H1 (cell line): ENCODE measurements around the gene MLN. TPM values are rescaled to one million over a fixed set of nuclear protein-coding genes. Genes with fewer than 3 reads are reported as not detected.

ENCODE experiments used
- CTCF ChIA-PET: fragments of 300-600 bp; sonication (Branson Sonifier 250); formaldehyde crosslinking; loops from one replicate; lab custom pipeline; 2021; ENCODE audit not compliant: partially characterized antibody; lab: Charles Lee
- POLR2A ChIA-PET: fragments of 300-600 bp; sonication (Branson Sonifier 250); formaldehyde crosslinking; loops from one replicate; lab custom pipeline; 2021; ENCODE audit warnings: inconsistent platforms; ENCODE audit not compliant: partially characterized antibody; lab: Charles Lee
- DNase-seq, 2 experiments: peaks; one replicate each; pipeline versions ENCODE4 v3.0.0 to v3.0.0-alpha.2; 2010 to 2022; ENCODE audit warnings: low spot score in 2 of 2, low read depth in 1 of 2, mixed read lengths in 1 of 2
- FAIRE-seq: peaks from 2 replicates; lab custom pipeline; 2011; peaks lifted over from hg19 to GRCh38; lab: Jason Lieb, UNC
- H2AFZ ChIP-seq: 2 replicates; pipeline ENCODE4 v1.8.1; 2012; ENCODE audit warnings: low read length, inconsistent platforms
- H2AK5ac ChIP-seq: 2 replicates; pipeline ENCODE4 v1.6.1; 2013; ENCODE audit warnings: low read depth, low read length
- H2BK120ac ChIP-seq: replicated peaks from 2 replicates; pipeline ENCODE3; 2013; ENCODE audit warnings: low read depth, low read length, inconsistent platforms
- H2BK12ac ChIP-seq: 2 replicates; pipeline ENCODE4 v1.6.1; 2013; ENCODE audit warnings: low read depth, low read length
- H2BK15ac ChIP-seq: 2 replicates; pipeline ENCODE4 v1.6.1; 2013; ENCODE audit warnings: low read length
- H2BK20ac ChIP-seq: 2 replicates; pipeline ENCODE4 v1.6.1; 2013; ENCODE audit warnings: low read length
- H2BK5ac ChIP-seq: 2 replicates; pipeline ENCODE4 v1.6.1; 2013; ENCODE audit warnings: low read depth, low read length
- H3K14ac ChIP-seq: 2 replicates; pipeline ENCODE4 v1.6.1; 2013; ENCODE audit warnings: inconsistent platforms; ENCODE audit not compliant: insufficient read length
- H3K18ac ChIP-seq: 2 replicates; pipeline ENCODE4 v1.6.1; 2013; ENCODE audit warnings: low read length; ENCODE audit errors: extremely low read depth
- H3K23ac ChIP-seq: 2 replicates; pipeline ENCODE4 v1.6.1; 2013; ENCODE audit warnings: inconsistent platforms; ENCODE audit not compliant: insufficient read length
- H3K23me2 ChIP-seq: 2 replicates; pipeline ENCODE4 v1.6.1; 2013; ENCODE audit warnings: low read depth, low read length
- H3K27ac ChIP-seq: 2 replicates; pipeline ENCODE4 v1.6.1; 2011; ENCODE audit warnings: low read depth, low read length, inconsistent platforms
- H3K27me3 ChIP-seq, 4 experiments: replicated peaks in 1 of 4; 1 replicate in 1 of 4; 2 replicates in 3 of 4; pipeline versions ENCODE4 v1.6.1 to v1.8.1; 2011 to 2013; ENCODE audit warnings: low read length in 3 of 4, mild to moderate bottlenecking in 3 of 4, inconsistent platforms in 2 of 4, mixed read lengths in 2 of 4, moderate library complexity in 1 of 4; ENCODE audit not compliant: control insufficient read depth in 3 of 4, insufficient read depth in 3 of 4; ENCODE audit errors: extremely low read depth in 1 of 4
- H3K36me3 ChIP-seq, 4 experiments: 2 replicates each; pipeline versions ENCODE4 v1.6.1 to v1.8.1; 2011 to 2013; ENCODE audit warnings: mild to moderate bottlenecking in 4 of 4, low read length in 3 of 4, moderate library complexity in 2 of 4, control low read depth in 1 of 4, inconsistent platforms in 1 of 4; ENCODE audit not compliant: insufficient read depth in 4 of 4, control insufficient read depth in 2 of 4
- H3K4ac ChIP-seq: replicated peaks from 2 replicates; pipeline ENCODE3; 2013; ENCODE audit warnings: low read length, low read depth, mixed read lengths, inconsistent platforms; ENCODE audit not compliant: insufficient read length
- H3K4me1 ChIP-seq, 4 experiments: replicated peaks in 1 of 4; 1 replicate in 1 of 4; 2 replicates in 3 of 4; pipeline versions ENCODE4 v1.6.1 to v1.8.1; 2011 to 2013; ENCODE audit warnings: low read length in 3 of 4, inconsistent platforms in 2 of 4, mixed read lengths in 1 of 4; ENCODE audit not compliant: insufficient read depth in 4 of 4, control insufficient read depth in 3 of 4
- H3K4me2 ChIP-seq, 2 experiments: 2 replicates each; pipeline versions ENCODE4 v1.6.1 to v1.8.1; 2011 to 2013; ENCODE audit warnings: low read depth in 2 of 2, low read length in 2 of 2, control low read depth in 1 of 2, inconsistent platforms in 1 of 2, mild to moderate bottlenecking in 1 of 2; ENCODE audit not compliant: insufficient read depth in 1 of 2
- H3K4me3 ChIP-seq, 4 experiments: fragments of 200-600, 300-600 bp in 1 of 4; sonication (generic), shearing (Covaris generic), sonication (Bioruptor Twin) in 1 of 4; 2 replicates each; pipeline versions ENCODE4 v1.5.1 to v1.8.1; 2011 to 2016; ENCODE audit warnings: low read length in 4 of 4, low read depth in 3 of 4, control low read depth in 2 of 4, inconsistent platforms in 2 of 4, mild to moderate bottlenecking in 2 of 4, mixed read lengths in 1 of 4, moderate library complexity in 1 of 4; ENCODE audit not compliant: insufficient read depth in 2 of 4; ENCODE audit errors: extremely low read depth in 1 of 4
- H3K56ac ChIP-seq: replicated peaks from 2 replicates; pipeline ENCODE3; 2013; ENCODE audit warnings: low read depth, mild to moderate bottlenecking, mixed read lengths, low read length, inconsistent platforms; ENCODE audit not compliant: insufficient read length
- H3K79me1 ChIP-seq: 2 replicates; pipeline ENCODE4 v1.6.1; 2013; ENCODE audit warnings: low read depth, low read length, control low read depth
- H3K79me2 ChIP-seq, 2 experiments: 2 replicates each; pipeline versions ENCODE4 v1.6.1 to v1.8.1; 2012 to 2013; ENCODE audit warnings: low read length in 2 of 2, mild to moderate bottlenecking in 2 of 2, inconsistent platforms in 1 of 2; ENCODE audit not compliant: insufficient read depth in 2 of 2, control insufficient read depth in 1 of 2
- H3K9ac ChIP-seq, 4 experiments: replicated peaks in 1 of 4; 1 replicate in 1 of 4; 2 replicates in 3 of 4; pipeline versions ENCODE4 v1.6.1 to v1.8.1; 2011 to 2013; ENCODE audit warnings: low read depth in 3 of 4, low read length in 3 of 4, control low read depth in 2 of 4, mild to moderate bottlenecking in 2 of 4, moderate library complexity in 2 of 4, inconsistent platforms in 1 of 4; ENCODE audit errors: extremely low read depth in 1 of 4
- H3K9me3 ChIP-seq, 2 experiments: 2 replicates each; pipeline versions ENCODE4 v1.6.1 to v1.8.1; 2012 to 2013; ENCODE audit warnings: mild to moderate bottlenecking in 2 of 2, moderate library complexity in 2 of 2, control low read depth in 1 of 2, inconsistent platforms in 1 of 2, low read depth in 1 of 2, low read length in 1 of 2, mixed read lengths in 1 of 2; ENCODE audit not compliant: insufficient read depth in 2 of 2
- H4K20me1 ChIP-seq, 2 experiments: replicated peaks in 1 of 2; 2 replicates each; pipeline versions ENCODE3 to v1.8.1; 2011 to 2013; ENCODE audit warnings: inconsistent platforms in 2 of 2, low read length in 2 of 2, mild to moderate bottlenecking in 1 of 2; ENCODE audit not compliant: insufficient read depth in 2 of 2, control insufficient read depth in 1 of 2
- H4K5ac ChIP-seq: 2 replicates; pipeline ENCODE4 v1.6.1; 2013; ENCODE audit warnings: low read length, low read depth, mixed read lengths, inconsistent platforms; ENCODE audit not compliant: insufficient read length
- H4K8ac ChIP-seq: 2 replicates; pipeline ENCODE4 v1.8.0; 2013; ENCODE audit warnings: mild to moderate bottlenecking, moderate library complexity, low read length, inconsistent platforms; ENCODE audit not compliant: insufficient read depth; ENCODE audit errors: extremely low read depth
- H4K91ac ChIP-seq: replicated peaks from 2 replicates; pipeline ENCODE3; 2013; ENCODE audit warnings: low read length, mixed read lengths, inconsistent platforms; ENCODE audit not compliant: insufficient read length
- CBX8 ChIP-seq: fragments of 300-800, 300-1000 bp; sonication (generic); IDR thresholded peaks from 2 replicates; pipeline ENCODE4 v1.7.1; 2016; ENCODE audit warnings: low read depth, low read length, borderline replicate concordance
- FOSL1 ChIP-seq: IDR thresholded peaks from 2 replicates; pipeline ENCODE4 v1.6.1; 2011; ENCODE audit warnings: mild to moderate bottlenecking, low read depth, low read length, moderate library complexity; ENCODE audit not compliant: insufficient read depth
- POLR2A ChIP-seq, 2 experiments: IDR thresholded peaks; 1 replicate in 1 of 2; 2 replicates in 1 of 2; pipeline ENCODE4 v1.6.1; 2011; ENCODE audit warnings: low read depth in 2 of 2, low read length in 2 of 2, mild to moderate bottlenecking in 2 of 2; ENCODE audit errors: control extremely low read depth in 1 of 2
- POLR2AphosphoS5 ChIP-seq: IDR thresholded peaks from 2 replicates; pipeline ENCODE4 v1.6.1; 2011; ENCODE audit warnings: low read depth, low read length
- POU5F1 ChIP-seq: IDR thresholded peaks from 2 replicates; pipeline ENCODE4 v1.6.1; 2011; ENCODE audit warnings: low read depth, mild to moderate bottlenecking, low read length, moderate library complexity
- TCF12 ChIP-seq: IDR thresholded peaks from 2 replicates; pipeline ENCODE4 v1.6.1; 2011; ENCODE audit warnings: low read depth, mild to moderate bottlenecking, low read length
- WGBS, 2 experiments: shearing (Covaris generic) in 1 of 2; methylation state at CpG; one replicate each; pipeline versions ENCODE4 v1.1.6 to v1.1.7; 2013 to 2015; ENCODE audit warnings: low lambda C conversion rate in 2 of 2, mixed read lengths in 2 of 2, inconsistent platforms in 1 of 2, low coverage in 1 of 2, missing lambda C conversion rate in 1 of 2; ENCODE audit not compliant: insufficient replicate concordance in 2 of 2, insufficient coverage in 1 of 2, insufficient read length in 1 of 2; ENCODE audit errors: extremely low coverage in 1 of 2, missing lambda C conversion rate in 1 of 2; 5-methylcytosine and 5-hydroxymethylcytosine counted together
- polyA plus RNA-seq, 7 experiments: library from polyadenylated mRNA; depleted of rRNA in 3 of 7; stranded (reverse) in 5 of 7; unstranded in 2 of 7; fragments of >200 nt in 5 of 7; fragments of 200-250 nt in 2 of 7; gene quantifications; 1 replicate in 5 of 7; 2 replicates in 1 of 7; 4 replicates in 1 of 7; pipeline versions ENCODE4 v1.2.1 to v1.2.3, GENCODE V29; 2011 to 2013; ENCODE audit warnings: missing spikeins in 2 of 7, mixed read lengths in 2 of 7
- total RNA-seq: library from RNA; stranded (reverse); fragmentation: NEBNext Ultra II Directional; extraction: Animal tissue kit (Norgen Biotek cat#: 25700); gene quantifications from 2 replicates; pipeline ENCODE4 v1.2.1, GENCODE V29; 2021
- TF ChIP-seq, protein P1 (sequence below): IDR thresholded peaks from 2 replicates; pipeline ENCODE4 v1.6.1; 2012; ENCODE audit warnings: inconsistent platforms
- TF ChIP-seq, protein P2 (sequence below), 3 experiments: IDR thresholded peaks; 1 replicate in 2 of 3; 2 replicates in 1 of 3; pipeline versions ENCODE4 v1.5.1 to v1.6.1; 2011; ENCODE audit warnings: low read length in 3 of 3, mild to moderate bottlenecking in 3 of 3, inconsistent platforms in 2 of 3, low read depth in 1 of 3, moderate library complexity in 1 of 3; ENCODE audit not compliant: insufficient read depth in 1 of 3; ENCODE audit errors: control extremely low read depth in 1 of 3

Gene MLN
- total and polyA plus RNA-seq, 2 of the 8 experiments (the other 6 are each of a cell fraction or from before 2014, with no cell fraction given) = not detected

DNA sequence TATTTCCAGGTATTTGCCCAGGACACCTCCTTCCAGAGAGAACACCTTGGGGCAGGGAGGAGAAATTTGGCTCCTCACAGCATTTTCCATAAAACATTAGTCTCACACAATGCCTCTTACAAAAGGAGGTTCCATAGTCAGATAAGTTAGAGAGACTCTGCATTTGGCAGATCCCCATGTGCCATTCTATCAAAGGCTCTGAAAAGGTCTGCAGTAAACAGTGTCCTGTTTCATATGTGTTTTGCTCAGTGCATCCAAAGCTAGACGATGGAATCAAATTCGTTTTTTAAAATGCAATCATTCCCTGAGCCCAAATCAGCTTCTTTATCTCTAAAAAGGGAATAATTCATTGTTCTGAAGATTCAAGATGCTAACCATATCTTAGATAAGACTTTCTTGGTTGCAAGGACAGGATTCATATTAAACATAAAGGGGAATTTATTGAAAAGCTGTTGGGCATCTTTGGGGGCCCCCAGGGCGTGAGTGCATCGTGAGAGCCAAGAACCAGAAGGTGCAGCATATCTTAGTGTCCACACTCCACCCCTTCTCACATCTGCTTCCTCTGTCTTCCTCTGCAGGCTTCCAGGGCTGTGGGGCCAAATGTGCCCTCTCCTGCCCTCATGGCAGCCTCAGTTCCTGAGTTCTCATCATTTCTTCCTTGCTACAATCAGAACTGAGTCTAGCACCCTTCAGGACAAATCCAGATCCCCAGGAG is 41.4 kb upstream of the MLN start:
- no peaks in the 10 kb centered on the region for H3K79me1 ChIP-seq
- H3K36me3 ChIP-seq = no peaks in the 10 kb centered on the region
- H3K9ac ChIP-seq = no peak overlapping the region
- H2BK20ac ChIP-seq = peak overlapping the region; percentile 41; the same call in 1 of the 2 replicates
- H2BK15ac ChIP-seq = no peak overlapping the region
- 0 out of 7 replicates have a peak, but pooled peaks cover 0 to 3% (median 0%) of the 10 kb centered on the region in 4 experiments for H3K27me3 ChIP-seq
- H2BK12ac ChIP-seq = no peak overlapping the region
- H3K79me2 ChIP-seq = no peaks in the 10 kb centered on the region
- WGBS, 2 experiments = 89% methylated on average over 4 of the region's 4 CpGs; no CpG with 5 or more reads in 1 of the 2 experiments
- H3K4me3 ChIP-seq = no peak overlapping the region
- no peaks in the 10 kb centered on the region for H3K23me2 ChIP-seq
- no peak overlapping the region for H2AK5ac ChIP-seq
- no peaks in the 10 kb centered on the region for H4K20me1 ChIP-seq
- no peak overlapping the region for H4K8ac ChIP-seq
- H3K23ac ChIP-seq = no peak overlapping the region
- no peak overlapping the region for H3K27ac ChIP-seq
- POLR2A ChIA-PET = interaction anchor here (0.5 kb wide), 1 partner anchor 41 kb away, joined by 3 read pairs; no protein-coding TSS in a partner anchor
- CTCF ChIA-PET = no interaction called here
- peaks cover 0 to 5% (median 0%) of the 10 kb centered on the region in 4 experiments; a peak in 3 of 7 replicates for H3K4me1 ChIP-seq
- TF ChIP-seq, protein P1, sequence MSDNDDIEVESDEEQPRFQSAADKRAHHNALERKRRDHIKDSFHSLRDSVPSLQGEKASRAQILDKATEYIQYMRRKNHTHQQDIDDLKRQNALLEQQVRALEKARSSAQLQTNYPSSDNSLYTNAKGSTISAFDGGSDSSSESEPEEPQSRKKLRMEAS = no peak
- no peak for TF ChIP-seq POLR2AphosphoS5
- TF ChIP-seq POU5F1 = no peak
- TF ChIP-seq CBX8 = no peak
- TF ChIP-seq FOSL1 = no peak
- no peak for TF ChIP-seq TCF12
- TF ChIP-seq, protein P2, sequence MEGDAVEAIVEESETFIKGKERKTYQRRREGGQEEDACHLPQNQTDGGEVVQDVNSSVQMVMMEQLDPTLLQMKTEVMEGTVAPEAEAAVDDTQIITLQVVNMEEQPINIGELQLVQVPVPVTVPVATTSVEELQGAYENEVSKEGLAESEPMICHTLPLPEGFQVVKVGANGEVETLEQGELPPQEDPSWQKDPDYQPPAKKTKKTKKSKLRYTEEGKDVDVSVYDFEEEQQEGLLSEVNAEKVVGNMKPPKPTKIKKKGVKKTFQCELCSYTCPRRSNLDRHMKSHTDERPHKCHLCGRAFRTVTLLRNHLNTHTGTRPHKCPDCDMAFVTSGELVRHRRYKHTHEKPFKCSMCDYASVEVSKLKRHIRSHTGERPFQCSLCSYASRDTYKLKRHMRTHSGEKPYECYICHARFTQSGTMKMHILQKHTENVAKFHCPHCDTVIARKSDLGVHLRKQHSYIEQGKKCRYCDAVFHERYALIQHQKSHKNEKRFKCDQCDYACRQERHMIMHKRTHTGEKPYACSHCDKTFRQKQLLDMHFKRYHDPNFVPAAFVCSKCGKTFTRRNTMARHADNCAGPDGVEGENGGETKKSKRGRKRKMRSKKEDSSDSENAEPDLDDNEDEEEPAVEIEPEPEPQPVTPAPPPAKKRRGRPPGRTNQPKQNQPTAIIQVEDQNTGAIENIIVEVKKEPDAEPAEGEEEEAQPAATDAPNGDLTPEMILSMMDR (IDR thresholded peaks at IDR 0.05; ENCODE audit: control extremely low read depth in 1 of 3, insufficient read depth in 1 of 3, low read depth in 1 of 3, low read length in 3 of 3) = no peak
- no peak for TF ChIP-seq POLR2A (IDR thresholded peaks at IDR 0.05; ENCODE audit: control extremely low read depth in 1 of 2, low read depth in 2 of 2, low read length in 2 of 2)
- TF ChIP-seq, all 59 proteins: peak for 0
- Histone ChIP-seq H3K14ac (no peak overlapping the region), H2BK120ac (no peak overlapping the region), H4K5ac (no peak overlapping the region), H3K18ac (no peak overlapping the region), H3K9me3 (no peaks in the 10 kb centered on the region), H4K91ac (no peak overlapping the region), H3K56ac (no peak overlapping the region), H2BK5ac (no peak overlapping the region), H3K4ac (no peak overlapping the region), H2AFZ (no peak overlapping the region), H3K4me2 (no peak overlapping the region)
- FAIRE-seq (no peak), DNase-seq (no peak)
